KOPT-K1 (cell line): ENCODE data around the gene C16orf74.

Experiments used
- H3K27ac ChIP-seq: fragments of 200-600 bp; sonication (generic); 2 replicates; pipeline ENCODE4 v1.5.1; 2016; ENCODE audit warnings: antibody characterized with exemption, mild to moderate bottlenecking, low read depth, low read length; ENCODE audit not compliant: poor library complexity, severe bottlenecking
- H3K36me3 ChIP-seq: fragments of 200-600 bp; sonication (generic); 2 replicates; pipeline ENCODE4 v1.5.1; 2017; ENCODE audit warnings: antibody characterized with exemption, mild to moderate bottlenecking, low read length, moderate library complexity; ENCODE audit not compliant: insufficient read depth
- H3K9me3 ChIP-seq: fragments of 200-600 bp; sonication (generic); 2 replicates; pipeline ENCODE4 v1.5.1; 2017; ENCODE audit warnings: antibody characterized with exemption, low read length, mild to moderate bottlenecking; ENCODE audit not compliant: insufficient read depth, poor library complexity, severe bottlenecking

C16orf74 gene

GRCh38 chr16:85720302-85720637, 30.6 kb downstream of the C16orf74 start:
- Histone ChIP-seq H3K9me3 (no peaks in the 10 kb centered on the region), H3K36me3 (no peaks in the 10 kb centered on the region), H3K27ac (no peak overlapping the region)

DNA sequence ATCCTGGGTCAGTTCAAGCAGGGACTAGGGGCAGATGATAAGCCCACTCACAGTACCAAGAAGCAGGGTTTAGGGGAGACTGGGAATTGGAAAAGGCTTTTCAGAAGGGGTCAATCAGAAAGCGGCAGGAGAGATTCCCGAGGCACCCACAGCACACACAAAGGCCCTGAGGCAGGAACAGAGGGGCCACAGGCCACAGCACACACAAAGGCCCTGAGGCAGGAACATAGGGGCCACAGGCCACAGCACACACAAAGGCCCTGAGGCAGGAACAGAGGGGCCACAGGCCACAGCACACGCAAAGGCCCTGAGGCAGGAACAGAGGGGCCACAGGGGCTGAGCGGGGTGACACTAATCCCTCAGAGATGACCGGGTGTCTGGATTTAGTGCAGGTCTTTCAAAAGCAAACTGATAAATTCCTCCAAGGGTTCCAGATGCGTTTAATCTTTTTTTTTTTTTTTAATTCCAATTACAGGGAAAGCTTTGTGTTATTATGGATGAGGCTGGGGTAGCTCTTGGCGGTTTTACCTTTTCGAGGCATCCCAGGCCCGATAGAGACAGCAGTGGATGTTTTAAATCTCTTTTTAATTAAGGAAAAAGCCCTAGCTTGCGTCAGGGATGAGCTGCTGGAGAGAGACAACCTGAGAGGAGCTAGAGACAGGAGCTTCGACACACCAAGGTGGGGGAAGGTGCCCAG, 31.1 kb downstream of the C16orf74 start:
- Histone ChIP-seq H3K36me3 (no peaks in the 10 kb centered on the region), H3K27ac (no peak overlapping the region), H3K9me3 (no peaks in the 10 kb centered on the region)

DNA sequence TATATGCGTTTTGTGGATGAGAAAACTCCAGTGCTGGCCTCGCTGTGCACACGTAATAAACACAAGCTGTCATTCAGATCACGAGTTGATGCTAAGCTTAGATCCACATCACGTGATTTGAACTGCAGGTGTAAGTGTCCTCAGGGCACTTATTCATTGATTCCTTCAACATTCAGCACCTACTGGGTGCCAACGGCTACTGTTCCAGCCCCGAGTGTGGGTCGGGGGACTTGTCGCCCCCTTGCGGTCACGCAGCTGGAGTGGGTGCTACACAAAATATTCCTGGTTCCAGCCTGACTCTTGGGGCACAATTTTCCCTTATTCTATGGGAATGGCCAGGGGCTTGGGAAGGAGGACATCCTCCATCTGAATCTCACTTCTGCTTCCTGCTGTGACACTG, 32.2 kb downstream of the C16orf74 start:
- Histone ChIP-seq H3K9me3 (no peaks in the 10 kb centered on the region), H3K36me3 (no peaks in the 10 kb centered on the region), H3K27ac (no peak overlapping the region)

DNA sequence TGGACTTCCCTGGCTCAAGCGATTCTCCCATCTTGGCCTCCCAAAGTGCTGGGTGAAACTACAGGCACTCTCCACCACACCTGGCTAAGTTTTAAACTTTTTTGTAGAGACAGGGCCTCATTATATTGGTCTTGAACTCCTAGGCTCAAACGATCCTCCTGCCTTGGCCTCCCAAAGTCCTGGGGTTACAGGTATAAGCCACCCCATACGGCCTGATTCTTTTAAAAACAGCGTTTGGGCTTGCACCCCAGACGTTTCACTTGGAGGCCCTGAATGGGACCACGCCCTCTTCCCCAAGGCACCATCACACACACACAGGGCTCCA, 32.8 kb downstream of the C16orf74 start:
- no peak overlapping the region for H3K27ac ChIP-seq
- H3K9me3 ChIP-seq = no peaks in the 10 kb centered on the region
- H3K36me3 ChIP-seq = no peaks in the 10 kb centered on the region

- Histone ChIP-seq H3K9me3 (no peaks in the 10 kb centered on the region), H3K36me3 (no peaks in the 10 kb centered on the region), H3K27ac (no peak overlapping the region)
Observed at GRCh38 chr16:85717393-85718152, 33.3 kb downstream of the C16orf74 start.

DNA sequence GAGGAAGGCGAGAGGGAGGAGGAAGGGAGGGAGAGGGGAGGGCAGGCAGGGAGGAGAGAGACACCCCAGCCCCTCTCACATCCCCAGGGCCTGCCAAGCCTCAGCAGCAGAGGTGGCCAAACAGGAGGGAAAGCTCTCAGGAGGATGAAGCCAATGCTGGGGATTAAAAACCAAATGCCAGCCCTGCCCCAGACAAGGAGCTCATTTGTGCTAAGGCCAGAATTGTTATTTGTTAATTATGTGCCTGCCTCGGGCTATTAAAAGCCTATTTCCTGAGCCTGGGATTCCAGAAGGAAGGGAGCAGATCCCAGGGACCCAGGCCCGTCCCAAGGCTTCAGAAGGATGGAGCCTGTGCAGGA, 34.2 kb downstream of the C16orf74 start:
- Histone ChIP-seq H3K27ac (no peak overlapping the region), H3K9me3 (peaks cover 8% of the 10 kb centered on the region), H3K36me3 (no peaks in the 10 kb centered on the region)

- H3K36me3 ChIP-seq = no peaks in the 10 kb centered on the region
- peaks cover 10% of the 10 kb centered on the region for H3K9me3 ChIP-seq
- no peak overlapping the region for H3K27ac ChIP-seq
Observed at GRCh38 chr16:85716022-85716679, 34.7 kb downstream of the C16orf74 start.

GRCh38 chr16:85715169-85716021, 35.5 kb downstream of the C16orf74 start:
- Histone ChIP-seq H3K27ac (no peak overlapping the region), H3K36me3 (no peaks in the 10 kb centered on the region), H3K9me3 (peaks cover 10% of the 10 kb centered on the region)

GRCh38 chr16:85712801-85713200, 38.1 kb downstream of the C16orf74 start:
- Histone ChIP-seq H3K27ac (no peak overlapping the region), H3K36me3 (no peaks in the 10 kb centered on the region), H3K9me3 (peaks cover 10% of the 10 kb centered on the region)

DNA sequence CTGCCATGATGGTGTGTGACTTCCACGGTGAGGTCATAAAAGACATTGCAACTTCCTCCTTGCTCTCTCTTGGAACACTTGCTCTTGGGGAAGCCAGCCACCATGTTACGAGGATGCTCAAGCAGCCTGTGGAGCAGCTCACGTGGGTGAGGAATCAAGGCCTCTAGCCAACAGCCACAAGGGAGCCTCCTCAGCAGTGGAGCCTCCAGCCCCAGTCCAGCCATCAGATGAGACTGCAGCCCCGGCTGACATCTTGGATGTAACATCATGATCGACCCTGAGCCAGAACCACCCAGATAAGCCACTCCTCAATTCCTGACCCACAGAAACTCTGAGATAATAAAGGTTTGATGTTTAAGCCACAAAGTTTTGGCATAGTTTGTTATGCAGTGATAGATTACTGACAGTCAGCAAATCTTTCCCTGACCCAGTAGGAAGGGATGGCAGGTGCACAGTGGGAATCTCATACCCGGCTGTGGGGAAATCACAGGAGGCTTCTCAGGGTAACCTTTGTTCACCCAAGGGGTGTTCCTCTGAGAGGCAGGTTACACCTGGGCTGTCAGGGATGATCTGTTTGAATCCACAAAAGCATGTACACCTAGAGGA, 38.8 kb downstream of the C16orf74 start:
- H3K27ac ChIP-seq = no peak overlapping the region
- no peaks in the 10 kb centered on the region for H3K36me3 ChIP-seq
- H3K9me3 ChIP-seq = peaks cover 10% of the 10 kb centered on the region

GRCh38 chr16:85710732-85711131, 40.2 kb downstream of the C16orf74 start:
- no peak overlapping the region for H3K27ac ChIP-seq
- H3K36me3 ChIP-seq = no peaks in the 10 kb centered on the region
- peaks cover 10% of the 10 kb centered on the region for H3K9me3 ChIP-seq

DNA sequence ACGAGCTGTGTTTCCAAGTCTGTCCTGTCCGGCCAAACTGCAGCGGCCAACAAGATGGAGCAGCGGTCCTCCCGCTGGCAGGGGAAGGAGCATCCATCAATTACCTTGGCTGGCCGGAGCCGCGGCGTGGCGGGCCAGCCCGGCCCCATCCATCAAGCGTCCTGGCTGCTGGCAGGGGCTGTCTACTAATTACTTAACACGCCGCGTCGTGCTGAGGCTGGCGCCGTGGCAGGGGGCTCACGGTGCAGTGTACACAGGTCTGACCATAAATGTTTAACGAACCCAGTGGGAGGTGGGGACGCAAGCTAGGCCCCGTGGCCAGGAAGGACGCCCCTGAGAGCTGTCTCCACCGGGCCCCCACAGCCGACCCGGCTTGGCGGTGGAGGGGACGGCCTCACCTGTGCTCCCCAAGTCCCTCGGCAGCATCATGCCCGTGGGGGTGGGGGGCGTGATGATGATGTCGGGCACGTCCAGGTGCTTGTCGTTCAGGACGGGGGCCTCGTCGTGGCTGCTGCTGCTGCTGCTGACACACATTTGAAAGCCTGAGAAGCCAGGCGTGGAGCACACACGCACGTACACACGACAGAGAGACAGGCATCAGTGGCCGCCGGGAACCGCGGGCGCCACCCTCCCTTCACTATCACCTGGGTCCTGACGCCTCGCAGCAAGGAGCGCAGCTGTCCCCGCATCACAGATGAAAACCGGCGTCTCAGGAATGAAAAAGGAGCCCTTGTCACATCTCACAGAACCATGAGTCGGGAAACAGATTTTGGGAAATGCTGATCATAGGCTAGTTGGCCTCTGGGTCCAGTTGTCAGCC, 40.9 kb downstream of the C16orf74 start:
- Histone ChIP-seq H3K36me3 (no peaks in the 10 kb centered on the region), H3K9me3 (peaks cover 10% of the 10 kb centered on the region), H3K27ac (no peak overlapping the region)

DNA sequence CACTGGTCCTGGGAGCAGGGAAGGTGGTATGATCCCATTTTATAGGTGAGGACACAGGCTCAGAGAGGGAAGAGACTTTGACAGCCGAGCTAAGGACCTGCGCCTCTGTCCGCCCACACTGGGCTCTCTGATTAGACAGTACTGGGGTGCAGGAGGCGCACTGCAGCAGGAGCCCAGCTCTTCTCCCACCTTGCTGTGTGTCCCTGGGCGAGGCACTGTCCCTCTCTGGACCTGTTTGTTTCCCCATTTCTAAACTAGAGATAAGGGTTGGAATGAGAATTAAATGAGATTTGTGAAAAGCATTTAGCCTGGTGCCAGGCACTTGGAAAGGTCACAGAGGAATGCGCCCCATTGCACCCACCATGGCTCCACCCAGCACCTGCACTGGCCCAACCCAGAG, 42.6 kb downstream of the C16orf74 start:
- no peak overlapping the region for H3K27ac ChIP-seq
- H3K9me3 ChIP-seq = peaks cover 10% of the 10 kb centered on the region
- no peaks in the 10 kb centered on the region for H3K36me3 ChIP-seq

- Histone ChIP-seq H3K9me3 (peaks cover 10% of the 10 kb centered on the region), H3K27ac (no peak overlapping the region), H3K36me3 (no peaks in the 10 kb centered on the region)
Observed at GRCh38 chr16:85707528-85708095, 43.3 kb downstream of the C16orf74 start.
